HEK293 (cell line): ENCODE results near the gene DOCK9.

Experiments
- CTCF ChIA-PET: fragments of 350-600 bp; formaldehyde crosslinking; extraction: SDS; loops from one replicate; lab custom pipeline; 2021; ENCODE audit warnings: antibody characterized with exemption; lab: Yijun Ruan, JAX
- POLR2A ChIA-PET: fragments of 300-600 bp; formaldehyde crosslinking; extraction: SDS; loops from one replicate; lab custom pipeline; 2020; ENCODE audit warnings: antibody characterized with exemption, inconsistent platforms; lab: Yijun Ruan, JAX
- H3K27ac ChIP-seq: fragments of 200-500 bp; sonication (Bioruptor generic); 2 replicates; pipeline ENCODE4 v1.5.1; 2014; ENCODE audit warnings: low read depth, low read length, control low read depth, inconsistent platforms; ENCODE audit errors: extremely low read depth
- H3K36me3 ChIP-seq, 2 experiments: fragments of 200-500 bp in 1 of 2; sonication (Bioruptor generic) in 1 of 2; 1 replicate in 1 of 2; 2 replicates in 1 of 2; pipeline ENCODE4 v1.5.1; 2014 to 2017; ENCODE audit warnings: inconsistent platforms in 2 of 2, low read length in 2 of 2; ENCODE audit not compliant: control insufficient read depth in 2 of 2, insufficient read depth in 1 of 2
- H3K4me1 ChIP-seq: fragments of 200-500 bp; sonication (Bioruptor generic); 2 replicates; pipeline ENCODE4 v1.5.1; 2014; ENCODE audit warnings: mild to moderate bottlenecking, low read length, inconsistent platforms; ENCODE audit not compliant: control insufficient read depth, insufficient read depth
- H3K4me3 ChIP-seq: 2 replicates; pipeline ENCODE4 v1.5.1; 2011; ENCODE audit warnings: low read depth, mild to moderate bottlenecking, control low read depth, low read length, moderate library complexity
- H3K9me3 ChIP-seq: fragments of 200-500 bp; sonication (Bioruptor generic); 2 replicates; pipeline ENCODE4 v1.5.1; 2014; ENCODE audit warnings: low read depth, low read length, inconsistent platforms; ENCODE audit not compliant: control insufficient read depth, insufficient read depth
- HOXD13 ChIP-seq: sonication (generic); formaldehyde crosslinking; IDR thresholded peaks from 2 replicates; pipeline ENCODE4 v1.8.0; 2022; ENCODE audit warnings: missing genetic modification reagents, borderline replicate concordance
- PRDM2 ChIP-seq: fragments of 450-650 bp; formaldehyde crosslinking; IDR thresholded peaks from 2 replicates; pipeline ENCODE4 v1.5.1; 2016; ENCODE audit warnings: missing biosample characterization, missing genetic modification characterization, borderline replicate concordance
- PRDM6 ChIP-seq: fragments of 450-650 bp; formaldehyde crosslinking; IDR thresholded peaks from 2 replicates; pipeline ENCODE4 v1.5.1; 2017; ENCODE audit warnings: missing biosample characterization, missing genetic modification characterization
- SCRT1 ChIP-seq: fragments of 450-650 bp; formaldehyde crosslinking; IDR thresholded peaks from 2 replicates; pipeline ENCODE4 v1.5.1; 2016; ENCODE audit warnings: missing biosample characterization, missing genetic modification characterization, borderline replicate concordance
- SCRT2 ChIP-seq: fragments of 450-650 bp; formaldehyde crosslinking; IDR thresholded peaks from 2 replicates; pipeline ENCODE4 v1.5.1; 2016; ENCODE audit warnings: missing biosample characterization, missing genetic modification characterization
- ZNF157 ChIP-seq: fragments of 450-650 bp; formaldehyde crosslinking; IDR thresholded peaks from 2 replicates; pipeline ENCODE4 v1.5.1; 2016; ENCODE audit warnings: missing biosample characterization, missing genetic modification characterization
- ZNF19 ChIP-seq: fragments of 450-650 bp; formaldehyde crosslinking; IDR thresholded peaks from 2 replicates; pipeline ENCODE4; 2016; ENCODE audit warnings: missing biosample characterization, missing genetic modification characterization, low read depth
- ZNF221 ChIP-seq: fragments of 450-650 bp; formaldehyde crosslinking; IDR thresholded peaks from 2 replicates; pipeline ENCODE4 v1.5.1; 2017; ENCODE audit warnings: missing biosample characterization, missing genetic modification characterization, borderline replicate concordance
- ZNF423 ChIP-seq: fragments of 450-650 bp; formaldehyde crosslinking; IDR thresholded peaks from 2 replicates; pipeline ENCODE4 v1.5.1; 2016; ENCODE audit warnings: missing biosample characterization, missing genetic modification characterization
- ZNF521 ChIP-seq: fragments of 450-650 bp; formaldehyde crosslinking; IDR thresholded peaks from 2 replicates; pipeline ENCODE4 v1.5.1; 2017; ENCODE audit warnings: missing biosample characterization, mild to moderate bottlenecking, missing genetic modification characterization
- ZNF530 ChIP-seq: fragments of 450-650 bp; formaldehyde crosslinking; IDR thresholded peaks from 2 replicates; pipeline ENCODE4 v1.5.1; 2016; ENCODE audit warnings: low read depth, missing biosample characterization, missing genetic modification characterization
- ZNF548 ChIP-seq: fragments of 450-650 bp; formaldehyde crosslinking; IDR thresholded peaks from 2 replicates; pipeline ENCODE4 v1.5.1; 2016; ENCODE audit warnings: missing biosample characterization, missing genetic modification characterization
- ZNF623 ChIP-seq: fragments of 450-650 bp; formaldehyde crosslinking; IDR thresholded peaks from 2 replicates; pipeline ENCODE4 v1.5.1; 2016; ENCODE audit warnings: missing biosample characterization, missing genetic modification characterization
- TF ChIP-seq, protein P1 (sequence below): fragments of 450-650 bp; formaldehyde crosslinking; IDR thresholded peaks from 2 replicates; pipeline ENCODE4 v1.5.1; 2016; ENCODE audit warnings: missing biosample characterization, missing genetic modification characterization, low read depth

Gene DOCK9

GRCh38 chr13:98906746-98907502, 70.9 kb downstream of the DOCK9 start (continued):
- TF ChIP-seq PRDM6 (tag by site-specific recombination) (no peak), ZNF423 (tag by site-specific recombination) (no peak)

DNA sequence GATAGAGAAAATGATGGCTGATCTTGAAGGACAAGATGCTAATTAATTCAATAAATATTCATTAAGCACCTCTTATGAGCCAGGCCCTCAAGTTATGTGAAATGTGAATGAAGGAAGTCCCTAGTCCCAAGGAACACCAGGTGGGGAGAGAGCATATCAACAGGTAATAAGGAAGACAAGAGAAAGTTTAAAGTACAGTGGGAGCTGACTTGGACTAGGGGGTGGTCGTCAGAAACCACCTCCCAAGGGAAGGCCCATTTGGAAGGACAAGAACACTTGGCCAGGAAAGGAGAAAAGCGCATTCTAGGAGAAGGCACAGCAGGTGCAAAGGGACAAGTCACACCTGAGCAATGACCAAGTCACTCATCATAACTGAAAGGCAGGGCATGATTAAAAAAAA, 72.7 kb downstream of the DOCK9 start:
- Histone ChIP-seq H3K4me1 (no peaks in the 10 kb centered on the region), H3K9me3 (no peaks in the 10 kb centered on the region), H3K27ac (no peak overlapping the region), H3K4me3 (no peak overlapping the region), H3K36me3 (peaks cover 0 to 10% of the 10 kb centered on the region in 2 experiments; a peak in 2 of 3 replicates)
- POLR2A ChIA-PET, result no interaction called here
- TF ChIP-seq ZNF221 (no peak), SCRT2 (tag by site-specific recombination) (peak; percentile 76), ZNF521 (tag by site-specific recombination) (no peak), ZNF530 (tag by site-specific recombination) (no peak), ZNF623 (tag by site-specific recombination) (no peak), HOXD13 (CRISPR knock-in tag) (no peak), PRDM2 (no peak), SCRT1 (tag by site-specific recombination) (0 out of 2 replicates have a peak, but pooled peaks have one; percentile 17), ZNF548 (tag by site-specific recombination) (no peak)
- TF ChIP-seq, protein P1, sequence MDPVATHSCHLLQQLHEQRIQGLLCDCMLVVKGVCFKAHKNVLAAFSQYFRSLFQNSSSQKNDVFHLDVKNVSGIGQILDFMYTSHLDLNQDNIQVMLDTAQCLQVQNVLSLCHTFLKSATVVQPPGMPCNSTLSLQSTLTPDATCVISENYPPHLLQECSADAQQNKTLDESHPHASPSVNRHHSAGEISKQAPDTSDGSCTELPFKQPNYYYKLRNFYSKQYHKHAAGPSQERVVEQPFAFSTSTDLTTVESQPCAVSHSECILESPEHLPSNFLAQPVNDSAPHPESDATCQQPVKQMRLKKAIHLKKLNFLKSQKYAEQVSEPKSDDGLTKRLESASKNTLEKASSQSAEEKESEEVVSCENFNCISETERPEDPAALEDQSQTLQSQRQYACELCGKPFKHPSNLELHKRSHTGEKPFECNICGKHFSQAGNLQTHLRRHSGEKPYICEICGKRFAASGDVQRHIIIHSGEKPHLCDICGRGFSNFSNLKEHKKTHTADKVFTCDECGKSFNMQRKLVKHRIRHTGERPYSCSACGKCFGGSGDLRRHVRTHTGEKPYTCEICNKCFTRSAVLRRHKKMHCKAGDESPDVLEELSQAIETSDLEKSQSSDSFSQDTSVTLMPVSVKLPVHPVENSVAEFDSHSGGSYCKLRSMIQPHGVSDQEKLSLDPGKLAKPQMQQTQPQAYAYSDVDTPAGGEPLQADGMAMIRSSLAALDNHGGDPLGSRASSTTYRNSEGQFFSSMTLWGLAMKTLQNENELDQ (tag by site-specific recombination), result no peak
- CTCF ChIA-PET, result no interaction called here

GRCh38 chr13:98900442-98900841, 77.4 kb downstream of the DOCK9 start:
- POLR2A ChIA-PET, result no interaction called here
- Histone ChIP-seq H3K27ac (no peak overlapping the region), H3K4me1 (no peaks in the 10 kb centered on the region), H3K9me3 (no peaks in the 10 kb centered on the region), H3K36me3 (peaks cover 0 to 12% of the 10 kb centered on the region in 2 experiments; a peak in 2 of 3 replicates), H3K4me3 (no peak overlapping the region)
- TF ChIP-seq ZNF19 (no peak), ZNF157 (tag by site-specific recombination) (0 out of 2 replicates have a peak, but pooled peaks have one; percentile 42)
- CTCF ChIA-PET, result interaction anchor here (0.6 kb wide), 2 partner anchors 128 to 276 kb away, joined by 3 read pairs; no protein-coding TSS in a partner anchor
